Muscle layer of colon (tissue), 2 donors: ENCODE measurements around the gene RPP40.
"Not testable (repeated sequence)": the region's sequence is repeated elsewhere in the genome, so short reads cannot be mapped to it uniquely, and the experiment has no call there.

Experiments
- H3K27ac ChIP-seq: one replicate; pipeline ENCODE4 v1.7.0; 2013; ENCODE audit warnings: low read depth, mild to moderate bottlenecking, low read length, moderate library complexity
- H3K27me3 ChIP-seq, 2 donors: one replicate each; pipeline ENCODE4 v1.7.0; 2013; ENCODE audit warnings: low read length in 2 of 2, mild to moderate bottlenecking in 2 of 2; ENCODE audit not compliant: insufficient read depth in 2 of 2, control insufficient read depth in 1 of 2
- H3K36me3 ChIP-seq: one replicate; pipeline ENCODE4 v1.7.0; 2013; ENCODE audit warnings: mild to moderate bottlenecking, low read length; ENCODE audit not compliant: insufficient read depth
- H3K4me1 ChIP-seq: one replicate; pipeline ENCODE4 v1.7.0; 2013; ENCODE audit warnings: mild to moderate bottlenecking, low read length; ENCODE audit not compliant: insufficient read depth
- H3K4me3 ChIP-seq, 2 donors: one replicate each; pipeline ENCODE4 v1.7.0; 2013; ENCODE audit warnings: low read length in 2 of 2, low read depth in 1 of 2, mild to moderate bottlenecking in 1 of 2, moderate library complexity in 1 of 2
- H3K9ac ChIP-seq: one replicate; pipeline ENCODE4 v1.7.0; 2013; ENCODE audit warnings: low read length
- H3K9me3 ChIP-seq: one replicate; pipeline ENCODE4 v1.7.0; 2013; ENCODE audit warnings: mild to moderate bottlenecking, low read length
- donor health status: abdominal sarcoma.
- donor health status: Adenocarcinoma of cecum.

Gene RPP40

DNA sequence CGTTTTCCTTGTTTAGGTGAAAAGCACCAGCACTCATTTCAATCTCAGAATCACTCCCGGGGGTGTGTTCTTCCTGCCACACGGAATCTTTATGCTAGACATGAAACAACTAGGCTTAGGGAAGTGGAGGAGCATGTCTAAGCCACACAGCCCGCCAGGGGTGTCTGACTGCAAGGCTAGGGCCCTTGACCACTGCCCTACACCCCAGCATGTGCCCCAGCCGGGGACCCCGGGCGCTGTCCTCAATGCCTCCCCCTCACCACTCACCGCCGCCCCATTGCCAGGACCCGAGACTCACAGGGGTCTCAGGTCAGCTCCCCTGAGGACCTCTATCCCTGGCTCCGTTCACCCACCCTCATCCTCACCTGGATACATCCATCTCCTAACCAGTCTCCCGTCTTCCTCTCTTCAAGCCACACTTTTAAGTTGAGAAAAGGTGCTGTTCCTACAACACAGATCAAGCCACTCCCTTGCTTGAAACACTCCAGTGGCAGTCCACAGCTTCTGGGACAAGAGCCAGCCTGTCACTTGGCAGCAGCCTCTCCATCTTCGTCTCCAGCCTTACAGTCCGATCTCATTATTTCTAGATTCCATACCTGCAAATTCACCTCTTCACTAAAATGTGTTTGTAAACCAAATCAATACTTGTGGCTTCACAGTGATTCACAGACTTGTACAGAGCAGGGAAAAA is 29.5 kb upstream of the RPP40 start:
- not testable (repeated sequence) for H3K9ac ChIP-seq, H3K9me3 ChIP-seq, H3K27me3 ChIP-seq, H3K4me1 ChIP-seq, H3K4me3 ChIP-seq, H3K27ac ChIP-seq, H3K36me3 ChIP-seq

DNA sequence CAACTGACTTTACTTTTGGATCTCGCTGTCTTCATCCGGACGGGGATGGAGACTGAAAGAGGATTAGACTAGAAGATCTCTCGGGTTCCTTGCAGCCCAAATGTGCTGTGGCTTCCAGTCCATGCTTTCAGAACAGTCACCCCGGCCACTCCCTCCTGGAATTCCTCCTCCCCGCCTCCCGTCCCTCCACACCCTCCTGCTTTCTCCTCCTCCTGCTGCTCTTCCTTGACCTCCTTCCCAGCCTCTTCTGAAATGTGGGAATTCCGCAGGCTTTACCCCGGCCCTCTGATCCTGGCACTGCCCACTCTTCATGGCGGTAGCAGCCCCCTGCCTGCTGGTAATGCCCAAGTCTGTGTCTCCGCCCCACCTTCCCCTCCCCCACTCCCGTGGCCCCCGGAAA is 28.9 kb upstream of the RPP40 start:
- H3K4me1 ChIP-seq, H3K27me3 ChIP-seq, H3K9ac ChIP-seq, H3K9me3 ChIP-seq, H3K4me3 ChIP-seq, H3K27ac ChIP-seq, H3K36me3 ChIP-seq: not testable (repeated sequence)

DNA sequence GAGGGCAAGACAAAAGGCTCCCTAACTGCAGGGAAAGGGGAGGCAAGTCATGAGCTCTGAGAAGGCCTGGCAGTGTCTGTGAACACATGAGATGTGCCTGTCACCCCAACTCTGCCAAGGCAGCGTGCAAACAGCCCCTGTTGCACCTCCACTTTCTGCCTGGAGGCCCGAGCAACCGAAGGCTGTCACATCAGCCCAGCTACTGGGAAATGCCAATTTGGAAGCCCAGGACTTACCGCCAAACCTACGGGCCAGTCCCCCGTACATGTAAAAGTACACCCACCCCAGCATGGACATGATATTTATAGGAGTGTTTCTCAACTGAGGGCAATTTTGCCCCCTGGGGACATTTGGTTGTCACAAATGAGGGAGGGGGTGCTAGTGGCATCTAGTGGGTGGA is 27.3 kb upstream of the RPP40 start:
- peaks cover 3% of the 10 kb centered on the region for H3K4me1 ChIP-seq
- H3K4me3 ChIP-seq: no peak overlapping the region
- H3K9me3 ChIP-seq: no peaks in the 10 kb centered on the region
- no peak overlapping the region for H3K9ac ChIP-seq
- no peaks in the 10 kb centered on the region for H3K36me3 ChIP-seq
- H3K27ac ChIP-seq: no peak overlapping the region
- H3K27me3 ChIP-seq: no peaks in the 10 kb centered on the region

DNA sequence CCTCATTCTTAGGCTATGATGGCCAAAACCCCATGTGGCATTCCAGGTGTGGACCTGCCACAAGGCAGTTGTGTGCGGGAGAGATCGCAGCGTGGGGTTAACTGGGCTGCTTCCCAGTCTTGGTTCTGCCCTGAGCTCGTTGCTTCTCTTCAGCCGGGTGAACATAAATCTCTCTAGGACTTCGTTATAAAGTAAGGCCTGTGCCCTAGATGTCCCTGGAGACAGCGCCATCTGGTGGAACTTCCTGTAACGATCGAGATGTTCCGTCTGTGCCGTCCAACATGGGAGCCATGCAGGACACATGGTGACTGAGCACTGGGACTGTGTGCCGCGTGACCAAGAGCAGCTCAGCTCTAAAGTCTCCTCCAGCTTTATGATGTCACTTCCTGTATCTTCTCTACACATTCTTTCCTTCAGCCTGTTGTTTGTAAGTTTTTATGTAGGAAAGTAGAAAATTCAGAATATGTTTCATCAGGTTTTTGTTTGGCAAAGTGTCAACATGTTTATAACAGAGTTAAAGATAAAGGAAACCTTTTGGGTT is 26.8 kb upstream of the RPP40 start:
- H3K36me3 ChIP-seq: no peaks in the 10 kb centered on the region
- H3K9me3 ChIP-seq: no peaks in the 10 kb centered on the region
- peaks cover 6% of the 10 kb centered on the region for H3K4me1 ChIP-seq
- no peaks in the 10 kb centered on the region for H3K27me3 ChIP-seq
- H3K9ac ChIP-seq: no peak overlapping the region
- H3K27ac ChIP-seq: no peak overlapping the region
- H3K4me3 ChIP-seq: no peak overlapping the region

DNA sequence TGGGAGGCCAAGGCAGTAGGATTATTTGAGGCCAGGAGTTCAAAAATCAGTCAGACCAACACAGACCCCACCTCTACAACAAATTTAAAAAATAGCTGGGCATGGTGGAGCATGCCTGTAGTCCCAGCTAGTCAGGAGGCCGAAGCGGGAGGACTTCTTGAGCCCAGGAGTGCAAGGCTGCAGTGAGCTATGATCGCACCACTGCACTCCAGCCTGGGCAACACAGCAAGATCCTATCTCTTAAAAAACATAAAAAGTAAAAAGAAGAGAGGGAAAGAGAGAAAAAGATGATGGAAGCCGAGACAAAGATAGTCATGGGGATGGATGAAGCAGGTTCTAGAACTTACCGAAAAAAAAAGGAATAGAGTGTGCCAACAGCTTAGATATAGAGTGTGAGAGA is 25.8 kb upstream of the RPP40 start:
- no peaks in the 10 kb centered on the region for H3K27me3 ChIP-seq
- H3K9me3 ChIP-seq: no peaks in the 10 kb centered on the region
- H3K36me3 ChIP-seq: no peaks in the 10 kb centered on the region
- no peak overlapping the region for H3K27ac ChIP-seq
- H3K4me1 ChIP-seq: peaks cover 11% of the 10 kb centered on the region
- H3K9ac ChIP-seq: no peak overlapping the region
- H3K4me3 ChIP-seq: no peak overlapping the region

DNA sequence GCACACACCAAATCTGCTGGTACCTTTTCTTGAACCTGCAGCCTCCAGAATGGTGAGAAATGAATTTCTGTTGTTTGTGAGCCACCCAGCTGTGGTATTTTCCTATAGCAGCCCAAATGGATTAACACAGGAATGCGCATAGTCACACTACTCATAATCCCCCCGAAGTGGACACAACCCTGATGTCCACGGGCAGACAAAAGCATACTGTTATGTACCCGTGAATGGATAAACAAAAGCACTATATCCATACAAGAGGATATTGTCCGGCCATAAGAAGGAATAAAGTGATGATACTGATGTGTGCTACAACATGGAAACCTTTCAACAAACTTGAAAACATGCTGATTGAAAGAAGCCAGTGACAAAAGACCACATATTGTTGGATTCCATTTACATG is 25.1 kb upstream of the RPP40 start:
- Histone ChIP-seq H3K4me3 (no peak overlapping the region), H3K27ac (no peak overlapping the region), H3K36me3 (no peaks in the 10 kb centered on the region), H3K4me1 (peaks cover 11% of the 10 kb centered on the region), H3K9ac (no peak overlapping the region), H3K27me3 (no peaks in the 10 kb centered on the region), H3K9me3 (no peaks in the 10 kb centered on the region)

DNA sequence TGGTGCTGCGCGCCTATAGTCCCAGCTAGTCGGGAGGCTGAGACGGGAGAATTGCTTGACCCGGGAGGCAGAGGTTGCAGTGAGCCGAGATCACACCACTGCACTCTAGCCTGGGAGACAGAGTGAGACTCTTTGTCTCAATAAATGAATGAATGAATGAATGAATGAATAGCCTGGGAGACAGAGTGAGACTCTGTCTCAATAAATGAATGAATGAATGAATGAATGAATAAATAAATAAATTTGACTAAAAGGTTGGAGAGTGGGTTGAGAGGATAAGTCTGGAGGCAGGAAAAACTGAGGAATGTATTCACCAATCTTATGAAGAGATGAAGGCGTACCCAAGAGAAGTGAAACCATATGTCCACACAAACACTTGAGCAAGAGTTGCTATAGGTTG is 24.5 kb upstream of the RPP40 start:
- Histone ChIP-seq H3K9me3 (no peaks in the 10 kb centered on the region), H3K27me3 (no peaks in the 10 kb centered on the region), H3K4me1 (peaks cover 11% of the 10 kb centered on the region), H3K4me3 (no peak overlapping the region), H3K27ac (no peak overlapping the region), H3K36me3 (no peaks in the 10 kb centered on the region), H3K9ac (no peak overlapping the region)

DNA sequence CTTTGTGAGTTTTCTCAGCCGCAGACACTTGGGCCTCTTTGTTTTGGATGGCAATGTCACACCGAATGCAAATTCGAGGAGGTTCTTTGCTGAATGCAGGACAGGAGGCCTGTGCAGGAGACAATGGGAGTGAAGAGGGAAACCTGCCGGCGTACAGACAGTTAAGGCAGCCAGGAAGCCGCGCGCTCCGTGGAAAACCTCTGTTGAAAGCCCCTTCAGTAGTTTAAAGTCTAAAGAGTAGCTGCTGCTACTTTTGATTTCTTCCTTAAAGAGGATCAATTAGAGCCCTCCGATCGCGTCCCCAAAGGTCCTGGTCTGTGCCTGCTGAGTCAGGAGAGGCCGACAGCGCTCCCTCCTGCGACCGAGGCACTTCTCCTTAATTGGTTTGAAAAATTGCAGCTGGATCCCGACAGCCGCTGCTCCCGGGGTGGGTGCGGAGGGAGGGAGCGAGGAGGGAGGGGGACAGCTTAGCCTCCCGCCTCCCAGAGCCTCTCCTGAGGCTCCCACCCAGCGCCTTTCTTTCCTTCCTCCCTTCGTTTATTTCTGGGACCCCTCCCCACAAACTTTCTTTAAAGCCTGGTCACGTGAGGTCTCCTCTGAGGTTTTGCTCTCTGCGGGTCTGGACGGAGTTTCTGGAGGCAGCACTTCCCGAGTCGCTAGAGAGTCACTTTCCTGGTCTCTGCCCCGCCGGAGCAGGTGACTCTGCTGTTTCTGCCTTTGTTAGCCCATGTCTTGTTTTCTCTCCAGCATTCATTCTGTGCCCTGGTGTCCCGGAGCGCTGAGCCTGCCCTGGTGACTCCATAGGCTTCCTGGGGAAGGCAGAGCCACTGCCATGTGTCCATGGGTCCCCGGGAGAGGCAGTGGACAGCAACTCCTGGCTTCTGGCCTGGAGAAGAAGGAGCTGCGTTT is 22.3 kb upstream of the RPP40 start:
- Histone ChIP-seq H3K4me3 (peak overlapping the region; percentile 40 to 74), H3K9me3 (no peaks in the 10 kb centered on the region), H3K4me1 (peaks cover 8% of the 10 kb centered on the region), H3K27ac (peak overlapping the region; percentile 87), H3K27me3 (no peaks in the 10 kb centered on the region), H3K36me3 (no peaks in the 10 kb centered on the region), H3K9ac (peak overlapping the region; percentile 97)

DNA sequence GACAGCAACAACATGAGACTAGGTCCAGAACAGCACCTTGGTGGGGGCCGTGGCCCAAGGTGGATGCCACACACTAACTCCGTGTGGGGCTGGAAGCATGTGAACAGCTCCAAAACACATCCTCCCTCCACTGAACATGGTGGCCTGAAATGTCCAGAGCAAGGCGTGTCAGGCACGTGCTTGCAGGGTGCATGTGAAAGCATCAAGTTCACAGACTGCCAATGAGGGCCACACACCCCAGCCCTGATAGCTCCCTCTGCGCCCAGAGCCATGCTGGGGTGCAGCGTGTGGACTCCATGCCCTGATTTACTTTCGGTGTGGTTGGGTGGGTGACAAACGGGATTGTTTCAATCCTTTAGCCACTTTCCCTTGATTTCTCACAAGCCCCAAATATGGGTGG is 20.1 kb upstream of the RPP40 start:
- no peaks in the 10 kb centered on the region for H3K9me3 ChIP-seq
- peaks cover 8% of the 10 kb centered on the region for H3K4me1 ChIP-seq
- H3K4me3 ChIP-seq: no peak overlapping the region
- no peak overlapping the region for H3K9ac ChIP-seq
- H3K36me3 ChIP-seq: no peaks in the 10 kb centered on the region
- H3K27ac ChIP-seq: no peak overlapping the region
- no peaks in the 10 kb centered on the region for H3K27me3 ChIP-seq

DNA sequence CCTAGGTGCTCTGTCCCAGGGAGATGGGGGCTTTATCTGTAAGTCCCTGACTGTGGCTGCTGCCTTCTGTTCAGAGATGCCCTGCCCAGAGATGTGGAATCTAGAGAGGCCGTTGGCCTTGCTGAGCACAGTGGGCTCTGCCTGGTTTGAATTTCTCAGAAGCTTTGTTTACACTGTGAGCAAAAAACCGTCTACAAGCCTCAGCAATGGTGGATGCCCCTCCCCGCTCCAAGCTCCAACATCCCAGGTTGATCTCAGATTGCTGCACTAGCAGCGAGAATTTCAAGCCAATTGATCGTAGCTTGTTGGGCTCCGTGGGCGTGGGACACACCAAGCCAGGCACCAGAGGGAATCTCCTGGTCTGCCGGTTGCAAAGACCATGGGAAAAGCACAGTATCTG is 16.3 kb upstream of the RPP40 start:
- H3K27me3 ChIP-seq: no peaks in the 10 kb centered on the region
- no peaks in the 10 kb centered on the region for H3K4me1 ChIP-seq
- H3K9me3 ChIP-seq: no peaks in the 10 kb centered on the region
- no peak overlapping the region for H3K4me3 ChIP-seq
- H3K36me3 ChIP-seq: no peaks in the 10 kb centered on the region
- no peak overlapping the region for H3K9ac ChIP-seq
- no peak overlapping the region for H3K27ac ChIP-seq

DNA sequence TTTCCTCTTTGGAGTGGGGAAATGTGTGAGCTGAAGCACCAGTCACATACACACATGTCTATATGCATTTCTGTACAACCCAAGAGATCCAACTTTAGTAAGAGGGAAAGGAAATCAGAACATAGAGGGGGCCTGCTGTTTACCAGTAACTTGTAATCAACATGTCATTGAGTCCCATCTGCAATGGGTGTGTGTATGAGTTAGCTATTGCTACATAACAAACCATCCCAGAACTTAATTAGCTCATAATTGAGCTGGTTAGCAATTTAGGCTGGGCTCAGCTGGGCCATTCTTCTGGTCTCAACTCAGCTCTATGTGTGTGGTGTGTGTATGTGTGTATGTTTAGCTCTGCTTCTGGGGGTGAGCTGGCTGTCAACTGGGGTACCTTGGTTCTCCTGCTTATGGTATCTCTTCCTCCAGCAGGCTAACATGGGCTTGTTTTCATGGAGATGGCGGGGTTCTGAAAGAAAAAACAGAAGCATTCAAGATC is 10.3 kb upstream of the RPP40 start:
- no peak overlapping the region for H3K27ac ChIP-seq
- H3K9me3 ChIP-seq: no peaks in the 10 kb centered on the region
- no peak overlapping the region for H3K4me3 ChIP-seq
- no peaks in the 10 kb centered on the region for H3K27me3 ChIP-seq
- H3K9ac ChIP-seq: no peak overlapping the region
- peaks cover 6% of the 10 kb centered on the region for H3K4me1 ChIP-seq
- H3K36me3 ChIP-seq: no peaks in the 10 kb centered on the region
